Smooth muscle cell of the umbilical artery (primary cell): Measurements from ENCODE around the gene ASL. TPM values are rescaled to one million over a fixed set of nuclear protein-coding genes. Genes with fewer than 3 reads are reported as not detected.

Source experiments
- total RNA-seq: library from RNA; depleted of rRNA; stranded (reverse); fragments of >200 nt; gene quantifications from 2 replicates; pipeline ENCODE4 v1.2.3, GENCODE V29; 2014

ASL gene
- 37.9 and 38.0 TPM in 2 replicates for total RNA-seq

GRCh38 chr7:66075590-66076461, at the start of gene ASL:
TSS of gene ASL (plus strand) at chr7:66075819. CDS start at chr7:66076082, 263 bp downstream.

GRCh38 chr7:66114743-66115649, 39.4 kb downstream of the ASL start, which contains the start of gene CRCP:
TSS of gene CRCP (plus strand) at chr7:66114847. CDS start at chr7:66114963, 116 bp downstream.

Other genes starting within 250 kb of the ASL start
- gene VKORC1L1, start 202.7 kb upstream of the ASL start, total RNA-seq: 19.9 and 34.2 TPM in 2 replicates
- gene GUSB, start 93.6 kb upstream of the ASL start, total RNA-seq: 16.0 and 17.8 TPM in 2 replicates
- gene CRCP, start 39.0 kb downstream of the ASL start, total RNA-seq: 20.8 and 33.4 TPM in 2 replicates
- 145 and 343 TPM in 2 replicates for gene TPST1, start 129.5 kb downstream of the ASL start, total RNA-seq